Mucosa of descending colon (tissue), 3 donors: ENCODE data around the gene JAZF1. TPM values are rescaled to one million over a fixed set of nuclear protein-coding genes. Genes with fewer than 3 reads are reported as not detected.

Experiments
- ATAC-seq: fragments of 200-7000 bp; cut with Tn5 transposase; one replicate; pipeline ENCODE4 v1.9.1; 2020; ENCODE audit warnings: mild to moderate bottlenecking, moderate library complexity
- DNase-seq, 3 donors: peaks; one replicate each; pipeline ENCODE4 v3.0.0-alpha.2; 2020
- H3K36me3 ChIP-seq: fragments of 200-600 bp; one replicate; pipeline ENCODE4 v1.8.0; 2021; ENCODE audit warnings: low read depth, mild to moderate bottlenecking
- H3K4me1 ChIP-seq: fragments of 200-600 bp; one replicate; pipeline ENCODE4 v1.8.0; 2021; ENCODE audit warnings: low read depth, mild to moderate bottlenecking
- H3K4me3 ChIP-seq: fragments of 200-600 bp; one replicate; pipeline ENCODE4 v1.8.0; 2021; ENCODE audit warnings: mild to moderate bottlenecking
- H3K9me3 ChIP-seq: fragments of 200-600 bp; one replicate; pipeline ENCODE4 v1.8.0; 2021; ENCODE audit warnings: mild to moderate bottlenecking
- intact Hi-C, 2 donors: fragments of 100-400 bp; cut with DNase I in 1 of 2; cut with micrococcal nuclease in 1 of 2; formaldehyde crosslinking; loops; one replicate each; pipeline versions ENCODE4 v1.11.0 to v1.11.1; 2022; cut with DNase I, micrococcal nuclease
- total RNA-seq, 3 donors: library from RNA; stranded (reverse); fragmentation: NEBNext Ultra II Directional in 2 of 3; extraction: Animal tissue kit (Norgen Biotek cat#: 25700) in 2 of 3; gene quantifications; one replicate each; pipeline versions ENCODE4 v1.2.1 to v1.2.4, GENCODE V29; 2021 to 2023
- TF ChIP-seq, protein P1 (sequence below): fragments of 200-600 bp; IDR thresholded peaks from one replicate; pipeline ENCODE4 v1.8.0; 2022; ENCODE audit warnings: antibody characterized with exemption, mild to moderate bottlenecking
- donor health status: DM: no; HTN: no; CAD: no; lungs with moderate emphysema.
- donor health status: DM: no; HTN: no; CAD: no.
- donor health status: DM: no; HTN: yes; CAD: no.

Gene JAZF1
- total RNA-seq, 3 donors from 2014 or later = 4.9 to 68.4 (median 6.4) TPM

DNA sequence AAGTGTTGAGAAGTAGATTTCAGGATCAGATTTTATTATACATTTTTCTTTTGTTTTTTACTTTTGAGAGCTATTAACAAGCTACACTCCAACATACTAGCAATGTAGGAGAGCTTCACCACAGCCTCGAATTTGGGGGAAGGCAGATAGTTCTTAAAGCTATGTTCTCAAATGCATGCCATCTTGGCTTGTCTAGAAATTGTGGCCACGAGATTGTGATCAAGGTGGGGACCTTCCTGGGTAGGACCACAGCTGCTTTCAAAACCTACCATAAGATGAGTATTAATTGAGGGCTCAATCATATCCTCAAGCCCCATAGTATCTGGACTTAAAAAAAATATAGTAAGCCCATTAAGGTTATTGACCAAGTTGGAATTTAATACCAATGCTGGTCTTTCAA, 27.9 kb upstream of the JAZF1 start:
- Histone ChIP-seq H3K4me1 (no peaks in the 10 kb centered on the region), H3K9me3 (no peaks in the 10 kb centered on the region), H3K4me3 (no peak overlapping the region), H3K36me3 (no peaks in the 10 kb centered on the region)
- TF ChIP-seq, protein P1, sequence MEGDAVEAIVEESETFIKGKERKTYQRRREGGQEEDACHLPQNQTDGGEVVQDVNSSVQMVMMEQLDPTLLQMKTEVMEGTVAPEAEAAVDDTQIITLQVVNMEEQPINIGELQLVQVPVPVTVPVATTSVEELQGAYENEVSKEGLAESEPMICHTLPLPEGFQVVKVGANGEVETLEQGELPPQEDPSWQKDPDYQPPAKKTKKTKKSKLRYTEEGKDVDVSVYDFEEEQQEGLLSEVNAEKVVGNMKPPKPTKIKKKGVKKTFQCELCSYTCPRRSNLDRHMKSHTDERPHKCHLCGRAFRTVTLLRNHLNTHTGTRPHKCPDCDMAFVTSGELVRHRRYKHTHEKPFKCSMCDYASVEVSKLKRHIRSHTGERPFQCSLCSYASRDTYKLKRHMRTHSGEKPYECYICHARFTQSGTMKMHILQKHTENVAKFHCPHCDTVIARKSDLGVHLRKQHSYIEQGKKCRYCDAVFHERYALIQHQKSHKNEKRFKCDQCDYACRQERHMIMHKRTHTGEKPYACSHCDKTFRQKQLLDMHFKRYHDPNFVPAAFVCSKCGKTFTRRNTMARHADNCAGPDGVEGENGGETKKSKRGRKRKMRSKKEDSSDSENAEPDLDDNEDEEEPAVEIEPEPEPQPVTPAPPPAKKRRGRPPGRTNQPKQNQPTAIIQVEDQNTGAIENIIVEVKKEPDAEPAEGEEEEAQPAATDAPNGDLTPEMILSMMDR = no peak
- no peak for ATAC-seq
- DNase-seq = no peak
- intact Hi-C loops = no loop called here

DNA sequence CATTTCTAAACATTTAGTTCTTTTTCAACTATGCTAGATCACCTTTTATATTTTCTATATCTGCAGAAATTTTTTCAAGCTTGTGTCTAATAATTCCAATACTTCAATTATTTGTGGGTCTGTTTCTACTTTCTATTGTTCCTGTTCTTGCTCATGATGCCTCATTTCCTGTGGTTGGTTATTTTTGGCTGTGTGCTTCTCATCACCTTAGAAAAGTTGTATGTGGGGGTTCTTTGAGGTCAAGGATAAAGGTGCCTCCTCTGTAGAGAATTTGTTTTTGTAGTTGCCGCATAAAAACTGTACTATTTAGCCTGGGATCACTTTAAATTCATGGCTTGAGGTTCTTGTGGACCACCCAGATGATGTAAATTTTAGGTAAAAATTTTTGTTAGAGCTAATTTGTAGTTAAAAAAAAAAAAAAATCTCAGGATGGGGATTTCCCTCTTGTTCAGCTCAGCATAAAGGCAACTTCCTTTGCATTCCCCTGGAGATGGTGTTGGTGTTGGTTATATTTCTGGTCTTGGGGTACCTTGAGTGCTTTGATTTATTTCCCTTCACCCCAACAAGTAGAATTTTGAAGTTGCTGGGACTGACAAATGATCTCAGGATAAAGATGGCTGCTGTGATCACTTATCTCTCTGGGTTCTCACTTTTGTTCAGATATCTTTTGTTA, 27.0 kb upstream of the JAZF1 start:
- H3K4me1 ChIP-seq = no peaks in the 10 kb centered on the region
- H3K4me3 ChIP-seq = no peak overlapping the region
- no peaks in the 10 kb centered on the region for H3K36me3 ChIP-seq
- no peaks in the 10 kb centered on the region for H3K9me3 ChIP-seq
- ATAC-seq (no peak), DNase-seq (no peak)
- intact Hi-C loops = no loop called here
- TF ChIP-seq, protein P1 = no peak

DNA sequence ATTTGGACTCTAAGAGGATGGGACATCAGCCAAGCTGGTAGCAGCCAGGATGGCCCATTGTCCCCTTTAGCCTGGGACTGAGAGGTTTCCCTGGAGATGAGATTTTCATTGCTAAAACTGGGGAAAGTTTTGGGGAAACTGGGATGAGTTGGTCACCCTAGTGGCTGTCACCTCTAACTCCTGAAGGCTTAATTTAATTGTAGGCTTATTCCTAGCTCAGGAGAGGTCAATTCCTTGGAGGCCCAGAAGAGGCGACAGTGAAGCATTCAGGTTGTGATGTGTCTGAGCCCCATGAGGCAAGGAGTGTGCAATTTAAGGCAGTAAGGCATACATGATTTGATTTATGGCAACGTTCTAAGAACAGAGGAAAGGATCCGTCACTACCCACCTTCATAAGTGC, 24.9 kb upstream of the JAZF1 start:
- DNase-seq = no peak
- Histone ChIP-seq H3K4me1 (no peaks in the 10 kb centered on the region), H3K4me3 (no peak overlapping the region), H3K9me3 (no peaks in the 10 kb centered on the region), H3K36me3 (no peaks in the 10 kb centered on the region)
- intact Hi-C loops = no loop called here
- ATAC-seq = no peak
- TF ChIP-seq, protein P1 = no peak

DNA sequence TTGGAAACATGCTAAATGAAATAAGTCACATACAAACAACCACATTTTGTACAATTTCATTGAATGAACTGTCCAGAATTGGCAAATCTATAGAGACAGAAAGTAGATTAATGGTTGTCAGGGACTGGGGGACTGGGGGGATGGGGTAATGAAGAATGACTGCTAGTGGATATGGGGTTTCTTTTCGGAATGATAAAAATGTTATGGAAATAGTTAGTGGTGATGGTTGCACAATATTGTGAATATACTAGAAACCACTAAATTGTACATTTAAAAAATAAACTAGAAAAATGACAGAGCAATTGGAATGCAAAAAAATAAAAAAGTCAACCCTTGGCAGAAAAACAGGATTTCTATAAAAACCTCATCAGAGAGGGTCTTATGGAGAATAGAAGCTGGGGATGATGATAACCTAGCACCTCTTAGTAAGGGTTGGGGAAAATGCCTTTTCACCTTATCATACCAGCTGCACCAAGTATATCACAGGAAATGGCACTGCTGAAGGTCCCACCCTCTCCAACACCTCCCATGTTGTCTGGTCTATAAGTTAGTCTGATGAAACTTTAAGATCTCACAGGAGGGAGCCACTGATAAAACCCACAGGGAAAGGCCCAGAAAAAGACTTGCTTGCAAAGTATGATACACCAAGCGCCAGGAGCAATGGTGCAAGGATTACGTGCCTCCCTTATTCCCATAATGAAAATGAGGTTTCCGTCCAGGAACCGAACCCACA, 23.1 kb upstream of the JAZF1 start:
- Histone ChIP-seq H3K36me3 (no peaks in the 10 kb centered on the region), H3K4me1 (no peaks in the 10 kb centered on the region), H3K9me3 (no peaks in the 10 kb centered on the region), H3K4me3 (no peak overlapping the region)
- intact Hi-C loops = no loop called here
- no peak for DNase-seq
- no peak for ATAC-seq
- TF ChIP-seq, protein P1 = no peak

DNA sequence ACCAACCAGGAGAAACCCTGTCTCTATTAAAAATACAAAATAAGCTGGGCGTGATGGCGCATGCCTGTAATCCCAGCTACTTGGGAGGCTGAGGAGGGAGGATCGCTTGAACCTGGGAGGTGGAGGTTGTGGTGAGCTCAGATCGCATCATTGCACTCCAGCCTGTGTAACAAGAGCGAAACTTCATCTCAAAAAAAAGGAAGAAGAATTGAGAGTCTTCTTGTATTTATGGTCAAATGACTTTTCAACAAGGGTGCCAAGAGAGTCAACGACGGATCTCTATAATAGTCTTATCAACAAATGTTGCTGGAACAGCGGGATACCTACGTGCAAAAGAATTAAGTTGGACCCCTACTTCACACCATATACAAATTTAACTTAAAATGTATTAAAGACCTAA, 21.6 kb upstream of the JAZF1 start:
- no peaks in the 10 kb centered on the region for H3K36me3 ChIP-seq
- DNase-seq = no peak
- no peak overlapping the region for H3K4me3 ChIP-seq
- no peaks in the 10 kb centered on the region for H3K4me1 ChIP-seq
- no peaks in the 10 kb centered on the region for H3K9me3 ChIP-seq
- intact Hi-C loops = no loop called here
- TF ChIP-seq, protein P1 = no peak
- ATAC-seq = no peak
